NCI-H2029 (cell line): Measurements from ENCODE around the gene APBB1.
A peak's percentile ranks its signal among the peaks of the same experiment; 100 is the strongest.

ENCODE experiments used
- DNase-seq: peaks from one replicate; lab custom pipeline; 2025; lab: John Stamatoyannopoulos, UW

APBB1 gene

GRCh38 chr11:6391537-6392134, 27.3 kb downstream of the APBB1 start:
- DNase-seq = no peak

- no peak for DNase-seq
These were observed 28.0 kb downstream of the APBB1 start for GRCh38 chr11:6390718-6391469.

DNA sequence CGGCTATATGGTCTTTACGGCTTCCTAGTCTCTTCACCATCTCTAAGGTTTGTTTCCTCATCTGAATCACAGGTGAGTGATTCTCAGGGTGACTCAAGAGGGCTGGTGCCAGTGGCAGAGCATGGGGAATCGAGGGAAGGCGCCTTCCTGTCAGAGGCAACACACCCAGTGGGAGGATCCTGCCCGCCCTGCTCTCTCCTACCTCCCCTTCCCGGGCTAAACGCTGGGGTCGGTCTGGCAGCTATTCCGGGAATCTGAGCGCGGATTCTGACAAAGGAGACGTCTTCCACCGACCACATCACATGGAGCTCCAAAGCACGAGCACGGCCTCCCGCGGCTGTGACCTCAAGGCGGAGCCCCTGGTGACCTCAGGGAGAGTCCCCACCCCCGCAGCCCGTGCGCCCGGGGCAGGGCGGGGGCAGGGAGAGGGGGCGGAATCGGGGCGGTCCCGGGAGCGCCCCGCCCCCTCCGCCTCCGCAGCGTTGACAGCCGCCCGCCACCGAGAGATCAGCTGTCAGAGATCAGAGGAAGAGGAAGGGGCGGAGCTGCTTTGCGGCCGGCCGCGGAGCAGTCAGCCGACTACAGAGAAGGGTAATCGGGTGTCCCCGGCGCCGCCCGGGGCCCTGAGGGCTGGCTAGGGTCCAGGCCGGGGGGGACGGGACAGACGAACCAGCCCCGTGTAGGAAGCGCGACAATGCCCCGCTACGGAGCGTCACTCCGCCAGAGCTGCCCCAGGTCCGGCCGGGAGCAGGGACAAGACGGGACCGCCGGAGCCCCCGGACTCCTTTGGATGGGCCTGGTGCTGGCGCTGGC, 28.8 kb downstream of the APBB1 start, which contains the start of gene SMPD1:
Gene SMPD1, plus strand, starts transcription at position 570 of the 813 bp plus-strand sequence. Its CDS starts 125 bp downstream, at position 695.
- DNase-seq = peak; percentile 90

GRCh38 chr11:6388748-6389147, 30.1 kb downstream of the APBB1 start:
- no peak for DNase-seq

GRCh38 chr11:6387811-6388599, 30.9 kb downstream of the APBB1 start:
- no peak for DNase-seq

DNA sequence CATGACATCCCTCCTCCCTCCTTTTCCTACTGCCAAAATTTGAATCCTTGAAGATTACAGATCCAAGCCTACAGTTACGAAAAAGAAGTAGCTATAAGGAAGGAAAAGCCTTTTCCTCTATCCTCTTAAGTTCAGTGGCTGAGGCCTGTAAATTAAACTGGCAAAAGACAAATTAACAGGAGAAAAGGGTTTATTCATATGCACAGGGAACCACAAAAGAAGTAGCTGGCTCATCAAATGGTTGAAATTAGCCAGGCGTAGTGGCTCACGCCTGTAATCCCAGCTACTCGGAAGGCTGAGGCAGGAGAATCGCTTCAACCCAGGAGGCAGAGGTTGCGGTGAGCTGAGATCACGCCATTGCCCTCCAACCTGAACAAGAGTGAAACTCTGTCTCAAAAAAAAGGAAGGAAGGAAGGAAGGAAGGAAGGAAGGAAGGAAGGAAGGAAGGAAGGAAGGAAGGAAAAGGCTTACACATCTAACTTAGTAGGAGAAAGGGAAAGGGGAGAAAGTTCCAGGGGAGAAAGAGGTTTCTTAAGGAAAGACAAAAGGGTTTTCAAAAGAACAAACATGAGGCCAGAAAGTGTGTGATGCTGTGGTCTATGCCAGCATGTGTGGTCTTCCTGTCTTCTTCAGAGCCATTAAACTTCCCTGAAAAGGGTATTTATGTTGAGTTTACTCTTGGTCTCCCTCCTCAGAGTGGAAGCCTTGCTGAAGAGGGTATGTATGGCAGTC, 33.7 kb downstream of the APBB1 start:
- DNase-seq = no peak

DNA sequence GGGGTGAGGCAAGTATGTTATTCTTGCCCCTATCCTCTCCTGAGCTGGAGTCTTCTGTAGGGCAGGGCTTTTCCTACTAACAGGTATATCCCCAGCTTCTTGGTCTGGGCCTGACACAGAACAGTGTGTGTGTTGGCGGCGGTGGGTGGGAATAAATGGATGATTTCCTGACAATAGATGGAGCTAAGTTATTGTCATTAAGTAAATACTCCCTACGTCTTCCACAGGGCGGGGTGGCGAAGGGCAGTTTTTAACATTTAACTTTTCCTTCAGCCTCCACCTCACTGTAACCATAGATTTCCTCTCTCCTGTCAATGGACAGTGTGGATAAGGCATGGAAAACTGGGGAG, 40.3 kb downstream of the APBB1 start:
- DNase-seq = no peak

GRCh38 chr11:6377902-6378639, 40.8 kb downstream of the APBB1 start:
- DNase-seq = no peak

- DNase-seq = no peak
These were observed 47.1 kb downstream of the APBB1 start for GRCh38 chr11:6371825-6372224.

GRCh38 chr11:6365659-6366058, 53.2 kb downstream of the APBB1 start:
- no peak for DNase-seq

- DNase-seq = peak; percentile 43
These were observed 55.8 kb downstream of the APBB1 start for GRCh38 chr11:6362873-6363678.

DNA sequence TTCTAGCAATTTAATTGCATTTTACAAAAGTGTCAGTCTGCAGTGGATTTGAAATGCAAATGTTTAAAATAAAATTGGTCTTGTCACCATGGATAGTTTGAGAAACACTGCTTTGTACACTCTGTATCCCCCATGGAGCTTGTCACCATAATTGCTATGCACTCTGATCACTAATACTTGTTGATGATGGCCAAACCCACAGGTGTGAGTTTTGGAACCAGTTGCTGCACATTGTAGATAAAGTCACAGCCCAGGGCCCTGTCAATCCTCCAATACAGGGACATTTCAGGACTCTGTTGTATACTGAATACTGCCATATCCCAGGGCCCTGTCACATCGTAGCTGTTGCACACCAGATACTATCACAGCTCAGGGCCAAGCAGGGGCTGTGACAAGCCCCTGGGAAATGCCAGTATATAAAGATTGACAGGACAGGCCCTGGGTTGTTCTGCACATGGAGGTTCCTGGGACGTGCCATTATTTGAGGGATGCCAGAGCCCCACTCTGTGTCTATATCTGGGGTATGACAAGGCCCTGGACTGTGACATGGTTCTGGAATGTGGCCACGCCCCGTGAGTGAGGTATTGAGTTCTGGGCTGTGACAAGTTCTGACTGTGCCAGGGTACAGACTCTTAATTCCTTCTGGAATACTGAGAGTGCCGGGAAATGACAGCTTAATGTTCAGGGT, 56.6 kb downstream of the APBB1 start:
- DNase-seq = no peak

GRCh38 chr11:6360183-6360582, 58.7 kb downstream of the APBB1 start:
- no peak for DNase-seq

GRCh38 chr11:6357222-6357621, 61.7 kb downstream of the APBB1 start:
- DNase-seq = no peak

DNA sequence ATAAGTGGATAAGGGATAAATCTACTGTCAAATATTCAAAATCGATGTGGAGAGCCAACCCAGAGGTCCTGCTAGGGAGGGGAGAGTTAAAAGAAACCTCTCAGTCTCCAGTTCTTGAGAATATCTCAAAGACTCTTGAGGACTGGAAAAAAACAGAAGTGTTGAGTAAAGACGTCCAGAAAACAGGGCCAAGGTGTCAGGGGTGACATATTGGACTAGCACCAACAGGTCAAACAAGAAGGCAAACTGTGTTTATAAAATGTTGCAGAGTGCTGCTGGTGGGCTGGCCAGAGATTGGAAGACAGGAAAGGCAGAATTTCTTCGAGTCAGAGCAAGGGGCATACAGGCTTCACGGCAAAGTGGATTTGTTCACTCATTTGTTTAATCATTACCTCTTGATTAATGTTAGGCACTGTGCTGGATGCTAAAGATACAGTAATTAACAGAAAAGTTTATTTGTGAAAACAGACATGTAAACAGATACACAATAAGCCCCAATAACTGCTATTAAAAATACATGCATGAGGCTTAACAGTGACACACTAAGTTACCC, 62.3 kb downstream of the APBB1 start:
- DNase-seq = no peak

GRCh38 chr11:6354651-6355485, 64.0 kb downstream of the APBB1 start:
- DNase-seq = no peak

DNA sequence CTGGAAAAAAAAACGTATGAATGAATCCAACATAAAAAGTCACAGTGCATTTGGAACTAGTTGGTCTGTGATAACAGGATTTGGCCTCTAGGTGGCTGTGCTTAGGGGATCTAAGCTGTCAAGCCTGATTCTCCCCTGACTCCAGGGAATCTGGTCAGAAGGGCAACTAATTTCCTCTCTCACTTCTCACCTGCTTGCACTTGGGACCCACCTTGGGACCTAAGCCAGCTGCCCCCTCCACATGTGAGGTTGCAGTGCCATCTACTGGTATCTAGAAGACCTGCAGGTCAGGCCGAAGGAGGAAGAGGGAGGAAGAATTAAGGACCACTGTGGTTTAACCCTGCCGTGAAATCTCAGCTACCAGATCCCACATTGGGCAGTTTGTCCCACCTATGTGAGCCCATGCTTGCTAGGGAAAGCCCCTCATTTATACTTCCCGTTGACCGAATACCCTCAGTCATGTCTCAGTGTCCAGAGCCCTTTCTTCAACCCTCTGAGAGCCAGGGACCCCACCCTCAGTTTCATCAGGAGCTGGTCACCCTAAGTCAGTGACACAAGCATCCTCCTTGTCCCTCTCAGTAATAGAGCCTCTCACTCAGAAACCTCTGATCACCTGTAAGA, 65.4 kb downstream of the APBB1 start:
- peak; percentile 87 for DNase-seq
